H9 (cell line): Measurements from ENCODE around the gene YWHAB. TPM values are rescaled to one million over a fixed set of nuclear protein-coding genes. Genes with fewer than 3 reads are reported as not detected.
"Not testable (repeated sequence)": the region's sequence is repeated elsewhere in the genome, so short reads cannot be mapped to it uniquely, and the experiment has no call there.

Experiments used
- DNase-seq: peaks from one replicate; pipeline ENCODE4 v3.0.0-alpha.2; 2017
- H2AFZ ChIP-seq: one replicate; pipeline ENCODE4 v1.6.1; 2013; ENCODE audit warnings: mild to moderate bottlenecking, low read length, control low read depth, moderate library complexity
- H2AK5ac ChIP-seq: 2 replicates; pipeline ENCODE4 v1.6.1; 2013; ENCODE audit warnings: low read length, control low read depth, mixed read lengths; ENCODE audit not compliant: insufficient read length
- H2BK120ac ChIP-seq: one replicate; pipeline ENCODE4 v1.6.1; 2013; ENCODE audit warnings: low read depth, mild to moderate bottlenecking, low read length, control low read depth, inconsistent platforms; ENCODE audit not compliant: poor library complexity, severe bottlenecking
- H2BK12ac ChIP-seq: 2 replicates; pipeline ENCODE4 v1.6.1; 2013; ENCODE audit warnings: low read length, control low read depth, mixed read lengths, low read depth; ENCODE audit not compliant: insufficient read length
- H2BK15ac ChIP-seq: 2 replicates; pipeline ENCODE4 v1.6.1; 2013; ENCODE audit warnings: low read depth, low read length, control low read depth
- H2BK20ac ChIP-seq: one replicate; pipeline ENCODE4 v1.6.1; 2013; ENCODE audit warnings: low read depth, mild to moderate bottlenecking, low read length, control low read depth, inconsistent platforms; ENCODE audit not compliant: poor library complexity, severe bottlenecking
- H2BK5ac ChIP-seq: 2 replicates; pipeline ENCODE4 v1.6.1; 2013; ENCODE audit warnings: low read length, control low read depth, mixed read lengths; ENCODE audit not compliant: insufficient read length
- H3K14ac ChIP-seq: 2 replicates; pipeline ENCODE4 v1.6.1; 2013; ENCODE audit warnings: low read length, control low read depth; ENCODE audit not compliant: insufficient read depth
- H3K18ac ChIP-seq: 2 replicates; pipeline ENCODE4 v1.6.1; 2013; ENCODE audit warnings: low read depth, mild to moderate bottlenecking, mixed read lengths, low read length, control low read depth; ENCODE audit not compliant: insufficient read length
- H3K23ac ChIP-seq: 2 replicates; pipeline ENCODE4 v1.6.1; 2013; ENCODE audit warnings: low read length, control low read depth, mixed read lengths, low read depth; ENCODE audit not compliant: insufficient read length
- H3K23me2 ChIP-seq: 2 replicates; pipeline ENCODE4 v1.6.1; 2013; ENCODE audit warnings: low read depth, mild to moderate bottlenecking, mixed read lengths, low read length, control low read depth; ENCODE audit not compliant: insufficient read length, poor library complexity, severe bottlenecking
- H3K27ac ChIP-seq: 2 replicates; pipeline ENCODE4 v1.5.1; 2013; ENCODE audit warnings: low read length, control low read depth, mixed read lengths, low read depth; ENCODE audit not compliant: insufficient read length
- H3K27me3 ChIP-seq: 2 replicates; pipeline ENCODE4 v1.6.1; 2013; ENCODE audit warnings: low read length, control low read depth, inconsistent platforms; ENCODE audit not compliant: insufficient read depth
- H3K4ac ChIP-seq: 2 replicates; pipeline ENCODE4 v1.6.1; 2013; ENCODE audit warnings: low read depth, mild to moderate bottlenecking, control low read depth, inconsistent platforms, low read length, moderate library complexity
- H3K4me1 ChIP-seq: 2 replicates; pipeline ENCODE4 v1.6.1; 2013; ENCODE audit warnings: low read length, control low read depth, inconsistent platforms; ENCODE audit not compliant: insufficient read depth
- H3K4me2 ChIP-seq: 2 replicates; pipeline ENCODE4 v1.6.1; 2013; ENCODE audit warnings: low read length, control low read depth, mixed read lengths; ENCODE audit not compliant: insufficient read length, insufficient read depth
- H3K56ac ChIP-seq: 2 replicates; pipeline ENCODE4 v1.6.1; 2013; ENCODE audit warnings: low read depth, mild to moderate bottlenecking, mixed read lengths, low read length, control low read depth; ENCODE audit not compliant: insufficient read length
- H3K79me1 ChIP-seq: 2 replicates; pipeline ENCODE4 v1.6.1; 2013; ENCODE audit warnings: low read depth, mild to moderate bottlenecking, moderate library complexity, low read length, control low read depth, inconsistent platforms; ENCODE audit not compliant: insufficient read depth, poor library complexity, severe bottlenecking
- H3K79me2 ChIP-seq: 2 replicates; pipeline ENCODE4 v1.6.1; 2013; ENCODE audit warnings: low read length, control low read depth, inconsistent platforms; ENCODE audit not compliant: insufficient read depth
- H3K9ac ChIP-seq: 2 replicates; pipeline ENCODE4 v1.6.1; 2013; ENCODE audit warnings: low read length, control low read depth, mixed read lengths; ENCODE audit not compliant: insufficient read length; ENCODE audit errors: extremely low read depth
- H3K9me3 ChIP-seq: one replicate; pipeline ENCODE4 v1.6.1; 2013; ENCODE audit warnings: low read depth, low read length, inconsistent platforms; ENCODE audit not compliant: control insufficient read depth
- H3T11ph ChIP-seq: one replicate; pipeline ENCODE4 v1.6.1; 2013; ENCODE audit warnings: mild to moderate bottlenecking, low read length, control low read depth, inconsistent platforms
- H4K20me1 ChIP-seq: one replicate; pipeline ENCODE4 v1.6.1; 2013; ENCODE audit not compliant: control insufficient read depth, insufficient read length, insufficient read depth
- H4K5ac ChIP-seq: 2 replicates; pipeline ENCODE4 v1.6.1; 2013; ENCODE audit warnings: low read depth, mild to moderate bottlenecking, mixed read lengths, low read length, control low read depth; ENCODE audit not compliant: insufficient read length
- H4K8ac ChIP-seq: replicated peaks from 2 replicates; pipeline ENCODE4 v1.6.1; 2013; ENCODE audit warnings: low read length, control low read depth, mixed read lengths, low read depth; ENCODE audit not compliant: insufficient read length
- H4K91ac ChIP-seq: 2 replicates; pipeline ENCODE4 v1.6.1; 2013; ENCODE audit warnings: low read depth, mild to moderate bottlenecking, moderate library complexity, mixed read lengths, low read length, control low read depth; ENCODE audit not compliant: insufficient read length
- H3K27ac Mint-ChIP-seq, 3 experiments: 2 replicates in 2 of 3; 3 replicates in 1 of 3; pipeline ENCODE4 v1.8.0; 2020 to 2021; ENCODE audit warnings: mixed read lengths in 3 of 3, mild to moderate bottlenecking in 1 of 3, moderate library complexity in 1 of 3
- H3K27me3 Mint-ChIP-seq: 2 replicates; pipeline ENCODE4 v1.8.0; 2021; ENCODE audit warnings: low read depth, mild to moderate bottlenecking, moderate library complexity, mixed read lengths
- H3K36me3 Mint-ChIP-seq, 3 experiments: 2 replicates in 2 of 3; 3 replicates in 1 of 3; pipeline ENCODE4 v1.8.0; 2020 to 2021; ENCODE audit warnings: low read depth in 3 of 3, mixed read lengths in 3 of 3; ENCODE audit not compliant: insufficient read depth in 1 of 3
- H3K4me1 Mint-ChIP-seq, 2 experiments: 2 replicates each; pipeline ENCODE4 v1.8.0; 2020; ENCODE audit warnings: mixed read lengths in 2 of 2
- H3K4me3 Mint-ChIP-seq, 2 experiments: 2 replicates in 1 of 2; 3 replicates in 1 of 2; pipeline ENCODE4 v1.8.0; 2020 to 2021; ENCODE audit warnings: mild to moderate bottlenecking in 2 of 2, mixed read lengths in 2 of 2, moderate library complexity in 1 of 2
- H3K9me3 Mint-ChIP-seq, 2 experiments: 2 replicates in 1 of 2; 3 replicates in 1 of 2; pipeline ENCODE4 v1.8.0; 2020; ENCODE audit warnings: mild to moderate bottlenecking in 2 of 2, mixed read lengths in 2 of 2, moderate library complexity in 1 of 2
- WGBS: extraction: QIAGEN DNeasy Blood & Tissue Kit; methylation state at CpG from one replicate; pipeline ENCODE4 v1.1.7; 2013; ENCODE audit warnings: missing lambda C conversion rate, low lambda C conversion rate, mixed read lengths; ENCODE audit not compliant: insufficient read length; ENCODE audit errors: extremely low coverage; 5-methylcytosine and 5-hydroxymethylcytosine counted together
- total RNA-seq: library from RNA; stranded (reverse); gene quantifications from 2 replicates; pipeline ENCODE4 v1.2.1, GENCODE V29; 2021
- TF ChIP-seq, protein P1 (sequence below): fragments of 200-600 bp; sonication (generic); conservative IDR thresholded peaks from 3 replicates; pipeline ENCODE4 v1.8.0; 2021; ENCODE audit warnings: antibody characterized with exemption, mild to moderate bottlenecking

The YWHAB gene
- total RNA-seq, 1 experiment from 2014 or later: 203 TPM

DNA sequence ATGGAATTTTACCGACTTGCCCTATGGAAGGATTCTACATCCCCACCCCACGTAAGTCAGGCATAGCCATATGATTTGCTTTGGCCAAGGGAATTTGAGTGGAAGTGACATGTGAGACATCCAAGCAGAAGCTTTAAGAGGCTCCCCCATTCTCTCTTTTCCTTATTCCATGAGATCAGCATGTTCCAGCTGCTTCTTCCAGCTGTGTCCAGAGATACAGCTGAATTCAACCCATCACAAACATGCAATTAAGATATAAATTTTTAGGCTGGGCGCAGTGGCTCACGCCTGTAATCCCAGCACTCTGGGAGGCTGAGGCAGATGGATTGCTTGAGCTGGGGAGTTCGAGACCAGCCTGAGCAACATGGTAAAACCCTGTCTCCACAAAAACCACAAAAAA is 16.0 kb upstream of the YWHAB start:
- Histone ChIP-seq H3K27me3 (no peaks in the 10 kb centered on the region), H3K4ac (no peak overlapping the region), H3K23ac (no peak overlapping the region), H3K27ac (no peak overlapping the region), H3K9me3 (no peaks in the 10 kb centered on the region), H3K9ac (no peak overlapping the region), H4K20me1 (no peaks in the 10 kb centered on the region), H3K18ac (no peak overlapping the region), H4K5ac (no peak overlapping the region), H2AK5ac (no peak overlapping the region), H3K79me2 (no peaks in the 10 kb centered on the region), H3K4me1 (no peaks in the 10 kb centered on the region), H2BK120ac (no peak overlapping the region), H3K23me2 (no peaks in the 10 kb centered on the region), H3K4me2 (no peak overlapping the region), H4K8ac (no peak overlapping the region), H2AFZ (no peak overlapping the region), H2BK12ac (no peak overlapping the region), H2BK5ac (no peak overlapping the region), H2BK15ac (no peak overlapping the region), H2BK20ac (no peak overlapping the region), H3K79me1 (no peaks in the 10 kb centered on the region), H3K14ac (no peak overlapping the region), H3T11ph (no peak overlapping the region), H3K56ac (no peak overlapping the region), H4K91ac (no peak overlapping the region)
- H3K4me3 Mint-ChIP-seq: no peak overlapping the region
- no peak for DNase-seq
- WGBS: no CpG with 5 or more reads among the region's 5 CpGs
- no peak overlapping the region for H3K27ac Mint-ChIP-seq
- H3K36me3 Mint-ChIP-seq: no peaks in the 10 kb centered on the region
- no peaks in the 10 kb centered on the region for H3K9me3 Mint-ChIP-seq
- TF ChIP-seq, protein P1, sequence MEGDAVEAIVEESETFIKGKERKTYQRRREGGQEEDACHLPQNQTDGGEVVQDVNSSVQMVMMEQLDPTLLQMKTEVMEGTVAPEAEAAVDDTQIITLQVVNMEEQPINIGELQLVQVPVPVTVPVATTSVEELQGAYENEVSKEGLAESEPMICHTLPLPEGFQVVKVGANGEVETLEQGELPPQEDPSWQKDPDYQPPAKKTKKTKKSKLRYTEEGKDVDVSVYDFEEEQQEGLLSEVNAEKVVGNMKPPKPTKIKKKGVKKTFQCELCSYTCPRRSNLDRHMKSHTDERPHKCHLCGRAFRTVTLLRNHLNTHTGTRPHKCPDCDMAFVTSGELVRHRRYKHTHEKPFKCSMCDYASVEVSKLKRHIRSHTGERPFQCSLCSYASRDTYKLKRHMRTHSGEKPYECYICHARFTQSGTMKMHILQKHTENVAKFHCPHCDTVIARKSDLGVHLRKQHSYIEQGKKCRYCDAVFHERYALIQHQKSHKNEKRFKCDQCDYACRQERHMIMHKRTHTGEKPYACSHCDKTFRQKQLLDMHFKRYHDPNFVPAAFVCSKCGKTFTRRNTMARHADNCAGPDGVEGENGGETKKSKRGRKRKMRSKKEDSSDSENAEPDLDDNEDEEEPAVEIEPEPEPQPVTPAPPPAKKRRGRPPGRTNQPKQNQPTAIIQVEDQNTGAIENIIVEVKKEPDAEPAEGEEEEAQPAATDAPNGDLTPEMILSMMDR: no peak
- H3K4me1 Mint-ChIP-seq: no peaks in the 10 kb centered on the region
- H3K27me3 Mint-ChIP-seq: peaks cover 12% of the 10 kb centered on the region

GRCh38 chr20:44882360-44882759 is 3.1 kb upstream of the YWHAB start:
- not testable (repeated sequence) for H3K18ac ChIP-seq, H2BK120ac ChIP-seq, H3K4me1 ChIP-seq, H3K23ac ChIP-seq, H2AFZ ChIP-seq, H3K27me3 ChIP-seq, H2BK5ac ChIP-seq, H2BK20ac ChIP-seq, H3K4me2 ChIP-seq, H3K4ac ChIP-seq, H3K9ac ChIP-seq, H3K56ac ChIP-seq, H2BK15ac ChIP-seq, H3K4me3 Mint-ChIP-seq, H3K36me3 Mint-ChIP-seq, H2BK12ac ChIP-seq, H3T11ph ChIP-seq, H3K79me1 ChIP-seq, H2AK5ac ChIP-seq, H4K8ac ChIP-seq, H3K23me2 ChIP-seq, H3K27ac ChIP-seq, H4K20me1 ChIP-seq, H3K9me3 Mint-ChIP-seq, H3K14ac ChIP-seq, H3K27me3 Mint-ChIP-seq, H3K27ac Mint-ChIP-seq, DNase-seq, H4K5ac ChIP-seq, H3K9me3 ChIP-seq, H4K91ac ChIP-seq
- peaks cover 20 to 30% of the 10 kb centered on the region in 2 experiments for H3K4me1 Mint-ChIP-seq
- no CpG with 5 or more reads among the region's 4 CpGs for WGBS
- peaks cover 14% of the 10 kb centered on the region for H3K79me2 ChIP-seq
